ENCODE results near the gene CCDC117. TPM values are rescaled to one million over a fixed set of nuclear protein-coding genes. Genes with fewer than 3 reads are reported as not detected.

The CCDC117 gene
- total RNA-seq, 4 donors from 2014 or later = 23.2 to 40.1 (median 30.5) TPM

- peak overlapping the region; percentile 10 to 97 (median 29) for H3K27ac ChIP-seq
- TF ChIP-seq, protein P1, sequence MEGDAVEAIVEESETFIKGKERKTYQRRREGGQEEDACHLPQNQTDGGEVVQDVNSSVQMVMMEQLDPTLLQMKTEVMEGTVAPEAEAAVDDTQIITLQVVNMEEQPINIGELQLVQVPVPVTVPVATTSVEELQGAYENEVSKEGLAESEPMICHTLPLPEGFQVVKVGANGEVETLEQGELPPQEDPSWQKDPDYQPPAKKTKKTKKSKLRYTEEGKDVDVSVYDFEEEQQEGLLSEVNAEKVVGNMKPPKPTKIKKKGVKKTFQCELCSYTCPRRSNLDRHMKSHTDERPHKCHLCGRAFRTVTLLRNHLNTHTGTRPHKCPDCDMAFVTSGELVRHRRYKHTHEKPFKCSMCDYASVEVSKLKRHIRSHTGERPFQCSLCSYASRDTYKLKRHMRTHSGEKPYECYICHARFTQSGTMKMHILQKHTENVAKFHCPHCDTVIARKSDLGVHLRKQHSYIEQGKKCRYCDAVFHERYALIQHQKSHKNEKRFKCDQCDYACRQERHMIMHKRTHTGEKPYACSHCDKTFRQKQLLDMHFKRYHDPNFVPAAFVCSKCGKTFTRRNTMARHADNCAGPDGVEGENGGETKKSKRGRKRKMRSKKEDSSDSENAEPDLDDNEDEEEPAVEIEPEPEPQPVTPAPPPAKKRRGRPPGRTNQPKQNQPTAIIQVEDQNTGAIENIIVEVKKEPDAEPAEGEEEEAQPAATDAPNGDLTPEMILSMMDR (IDR thresholded peaks at IDR 0.05 in 4 of 5, conservative IDR thresholded peaks at IDR 0.05 in 1 of 5) = no peak
- TF ChIP-seq POLR2A (IDR thresholded peaks at IDR 0.05) = no peak
- intact Hi-C loops (cut with DNase I; ENCODE audit: low total_unique reads) = loop anchor here (5.0 kb wide), 2 partner anchors 768 to 1532 kb away; partner anchors contain the start of gene TBC1D10A
Measured at GRCh38 chr22:28795071-28795693, 22.7 kb downstream of the CCDC117 start.

GRCh38 chr22:28795932-28796856, 23.7 kb downstream of the CCDC117 start:
- TF ChIP-seq, protein P1 (IDR thresholded peaks at IDR 0.05 in 4 of 5, conservative IDR thresholded peaks at IDR 0.05 in 1 of 5) = no peak
- TF ChIP-seq POLR2A (IDR thresholded peaks at IDR 0.05) = no peak
- Histone ChIP-seq H3K27me3 (no peaks in the 10 kb centered on the region), H3K9me3 (no peaks in the 10 kb centered on the region), H3K4me3 (no peak overlapping the region), H3K27ac (peak overlapping the region; percentile 25 to 97 (median 36)), H3K4me1 (peaks cover 29 to 31% of the 10 kb centered on the region in 2 donors), H3K36me3 (peaks cover 2 to 45% of the 10 kb centered on the region in 2 donors)
- DNase-seq = no peak
- no peak for ATAC-seq
- intact Hi-C loops (cut with DNase I; ENCODE audit: low total_unique reads) (loop anchor here (5.0 kb wide), 2 partner anchors 769 to 1531 kb away; partner anchors contain the start of gene TBC1D10A), in situ Hi-C loops (cut with MboI; ENCODE audit: low sequenced_read_pairs in 4 of 4) (no loop called here)

More at GRCh38 chr22:28795071-28795693, 22.7 kb downstream of the CCDC117 start:
- Histone ChIP-seq H3K27me3 (no peaks in the 10 kb centered on the region), H3K4me3 (no peak overlapping the region), H3K9me3 (no peaks in the 10 kb centered on the region), H3K36me3 (peaks cover 2 to 47% of the 10 kb centered on the region in 2 donors), H3K4me1 (peaks cover 26 to 31% of the 10 kb centered on the region in 2 donors)
- in situ Hi-C loops (cut with MboI; ENCODE audit: low sequenced_read_pairs in 4 of 4) = no loop called here
- ATAC-seq = no peak
- no peak for DNase-seq

- TF ChIP-seq, protein P1 (IDR thresholded peaks at IDR 0.05 in 4 of 5, conservative IDR thresholded peaks at IDR 0.05 in 1 of 5) = no peak
- TF ChIP-seq POLR2A (IDR thresholded peaks at IDR 0.05) = peak in 1 of 2 donors; percentile 80
- peak overlapping the region; percentile 97 to 99 (median 98) for H3K27ac ChIP-seq
- intact Hi-C loops (cut with DNase I; ENCODE audit: low total_unique reads) (loop anchor here (5.0 kb wide), 2 partner anchors 772 to 1528 kb away; partner anchors contain the start of gene TBC1D10A), in situ Hi-C loops (cut with MboI; ENCODE audit: low sequenced_read_pairs in 4 of 4) (no loop called here)
- H3K27me3 ChIP-seq = no peaks in the 10 kb centered on the region
- DNase-seq (peak; percentile 61 to 82), ATAC-seq (peak; percentile 79 to 86)
- peaks cover 2 to 41% of the 10 kb centered on the region in 2 donors for H3K36me3 ChIP-seq
- H3K4me1 ChIP-seq = peaks cover 41% of the 10 kb centered on the region in 2 donors
- H3K4me3 ChIP-seq = peak overlapping the region; percentile 84 to 90 (median 86)
- no peaks in the 10 kb centered on the region for H3K9me3 ChIP-seq
Measured at GRCh38 chr22:28798810-28799605, 26.5 kb downstream of the CCDC117 start.
